Stimulated activated CD8-positive, alpha-beta memory T cell treated with anti-CD3 and anti-CD28 coated beads, Interleukin-2, amount 100 ng/mL, for 1 hour (primary cell): ENCODE results near the gene SPPL3.

Experiments used
- DNase-seq, 2 donors: peaks; one replicate each; pipeline ENCODE4 v3.0.0-alpha.2; 2020; ENCODE audit warnings: low read depth in 2 of 2

SPPL3 gene

GRCh38 chr12:120722784-120723183 lies 181.4 kb downstream of the SPPL3 start:
- no peak for DNase-seq

GRCh38 chr12:120721866-120722265 lies 182.3 kb downstream of the SPPL3 start:
- DNase-seq, result no peak

- no peak for DNase-seq
Observed at GRCh38 chr12:120720987-120721801, 183.0 kb downstream of the SPPL3 start.

- no peak for DNase-seq
Observed at GRCh38 chr12:120720234-120720986, 183.7 kb downstream of the SPPL3 start.

- DNase-seq, result no peak
Observed at GRCh38 chr12:120719496-120720233, 184.5 kb downstream of the SPPL3 start.

- no peak for DNase-seq
Observed at GRCh38 chr12:120719072-120719471, 185.1 kb downstream of the SPPL3 start.

GRCh38 chr12:120718055-120718454 lies 186.1 kb downstream of the SPPL3 start:
- DNase-seq, result no peak

GRCh38 chr12:120713861-120714482 lies 190.2 kb downstream of the SPPL3 start:
- DNase-seq, result peak; percentile 44 to 57

GRCh38 chr12:120712610-120713009 lies 191.5 kb downstream of the SPPL3 start:
- DNase-seq, result no peak
